A549 (cell line): Measurements from ENCODE around the gene VWA5B1.

Experiments
- HDAC2 ChIP-seq: fragments of 200-600 bp; sonication (generic); IDR thresholded peaks from 2 replicates; pipeline ENCODE4 v1.6.1; 2016
- RAD21 ChIP-seq, 2 experiments: fragments of >200 bp in 1 of 2; sonication (Bioruptor Twin) in 1 of 2; formaldehyde crosslinking in 1 of 2; IDR thresholded peaks in 1 of 2; conservative IDR thresholded peaks in 1 of 2; 2 replicates in 1 of 2; 3 replicates in 1 of 2; pipeline ENCODE4 v1.6.1; 2012 to 2018; ENCODE audit warnings: inconsistent platforms in 1 of 2
- SMC3 ChIP-seq: fragments of >200 bp; sonication (Bioruptor Twin); formaldehyde crosslinking; IDR thresholded peaks from 3 replicates; pipeline ENCODE4 v1.6.1; 2018; ENCODE audit warnings: inconsistent platforms
- TF ChIP-seq, protein P1 (sequence below): fragments of >200 bp; sonication (Bioruptor Twin); formaldehyde crosslinking; IDR thresholded peaks from 3 replicates; pipeline ENCODE4 v1.5.1; 2016

DNA sequence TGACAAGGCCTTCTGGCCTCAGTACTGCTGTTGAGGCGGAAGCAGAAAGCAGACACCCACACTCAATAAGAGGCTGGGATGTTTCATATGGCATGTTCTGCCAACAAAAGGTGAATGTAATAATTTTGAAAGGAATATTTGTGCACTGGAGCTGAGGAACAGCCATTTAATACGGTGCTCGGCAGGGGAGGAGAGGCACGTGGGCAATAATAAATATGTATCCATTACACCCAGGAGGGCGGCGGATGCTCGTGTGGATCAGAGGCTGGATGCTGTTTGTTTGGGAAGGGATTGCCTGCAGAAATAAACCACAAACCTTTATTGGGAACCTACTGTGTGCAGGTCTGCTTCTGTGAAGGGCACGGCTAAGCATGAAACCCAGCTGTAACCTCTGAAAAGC, 92.0 kb downstream of the VWA5B1 start:
- TF ChIP-seq RAD21 (conservative IDR thresholded peaks at IDR 0.05 in 1 of 2, IDR thresholded peaks at IDR 0.05 in 1 of 2) (no peak), SMC3 (no peak), HDAC2 (no peak)
- TF ChIP-seq, protein P1, sequence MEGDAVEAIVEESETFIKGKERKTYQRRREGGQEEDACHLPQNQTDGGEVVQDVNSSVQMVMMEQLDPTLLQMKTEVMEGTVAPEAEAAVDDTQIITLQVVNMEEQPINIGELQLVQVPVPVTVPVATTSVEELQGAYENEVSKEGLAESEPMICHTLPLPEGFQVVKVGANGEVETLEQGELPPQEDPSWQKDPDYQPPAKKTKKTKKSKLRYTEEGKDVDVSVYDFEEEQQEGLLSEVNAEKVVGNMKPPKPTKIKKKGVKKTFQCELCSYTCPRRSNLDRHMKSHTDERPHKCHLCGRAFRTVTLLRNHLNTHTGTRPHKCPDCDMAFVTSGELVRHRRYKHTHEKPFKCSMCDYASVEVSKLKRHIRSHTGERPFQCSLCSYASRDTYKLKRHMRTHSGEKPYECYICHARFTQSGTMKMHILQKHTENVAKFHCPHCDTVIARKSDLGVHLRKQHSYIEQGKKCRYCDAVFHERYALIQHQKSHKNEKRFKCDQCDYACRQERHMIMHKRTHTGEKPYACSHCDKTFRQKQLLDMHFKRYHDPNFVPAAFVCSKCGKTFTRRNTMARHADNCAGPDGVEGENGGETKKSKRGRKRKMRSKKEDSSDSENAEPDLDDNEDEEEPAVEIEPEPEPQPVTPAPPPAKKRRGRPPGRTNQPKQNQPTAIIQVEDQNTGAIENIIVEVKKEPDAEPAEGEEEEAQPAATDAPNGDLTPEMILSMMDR = no peak
